ENCODE data around the gene EVI5L. TPM values are rescaled to one million over a fixed set of nuclear protein-coding genes. Genes with fewer than 3 reads are reported as not detected.
A peak's percentile ranks its signal among the peaks of the same experiment; 100 is the strongest.

EVI5L gene
- total and polyA plus RNA-seq, 4 experiments from 2014 or later, result 1.1 to 14.1 (median 7.4) TPM

GRCh38 chr19:7849631-7849999, 19.6 kb downstream of the EVI5L start:
- Histone ChIP-seq H3K4me1 (ENCODE audit: insufficient read depth, low read length) (peaks cover 8% of the 10 kb centered on the region), H3K9me3 (ENCODE audit: control insufficient read depth in 1 of 2, low read length in 2 of 2) (no peaks in the 10 kb centered on the region), H3K4me3 (ENCODE audit: low read length in 2 of 2) (no peak overlapping the region), H3K27me3 (ENCODE audit: insufficient read depth, low read length) (no peaks in the 10 kb centered on the region), H3K27ac (ENCODE audit: low read depth, low read length) (no peak overlapping the region), H3K36me3 (ENCODE audit: insufficient read depth, low read length) (no peaks in the 10 kb centered on the region)
- Mint-ChIP-seq H3K4me3 (no peak overlapping the region), H3K36me3 (no peaks in the 10 kb centered on the region), H3K27me3 (no peaks in the 10 kb centered on the region), H3K27ac (no peak overlapping the region), H3K9me3 (no peaks in the 10 kb centered on the region), H3K4me1 (peaks cover 3 to 10% (median 6%) of the 10 kb centered on the region in 4 donors)
- intact Hi-C loops (cut with micrococcal nuclease), result no loop called here
- POLR2A ChIA-PET (ENCODE audit: partially characterized antibody), result no interaction called here
- DNase-seq, result no peak
- CTCF ChIA-PET (ENCODE audit: partially characterized antibody), result interaction anchor here (0.6 to 1.7 kb wide), 2 partner anchors 9 to 669 kb away, joined by 3 to 4 read pairs; no protein-coding TSS in a partner anchor

DNA sequence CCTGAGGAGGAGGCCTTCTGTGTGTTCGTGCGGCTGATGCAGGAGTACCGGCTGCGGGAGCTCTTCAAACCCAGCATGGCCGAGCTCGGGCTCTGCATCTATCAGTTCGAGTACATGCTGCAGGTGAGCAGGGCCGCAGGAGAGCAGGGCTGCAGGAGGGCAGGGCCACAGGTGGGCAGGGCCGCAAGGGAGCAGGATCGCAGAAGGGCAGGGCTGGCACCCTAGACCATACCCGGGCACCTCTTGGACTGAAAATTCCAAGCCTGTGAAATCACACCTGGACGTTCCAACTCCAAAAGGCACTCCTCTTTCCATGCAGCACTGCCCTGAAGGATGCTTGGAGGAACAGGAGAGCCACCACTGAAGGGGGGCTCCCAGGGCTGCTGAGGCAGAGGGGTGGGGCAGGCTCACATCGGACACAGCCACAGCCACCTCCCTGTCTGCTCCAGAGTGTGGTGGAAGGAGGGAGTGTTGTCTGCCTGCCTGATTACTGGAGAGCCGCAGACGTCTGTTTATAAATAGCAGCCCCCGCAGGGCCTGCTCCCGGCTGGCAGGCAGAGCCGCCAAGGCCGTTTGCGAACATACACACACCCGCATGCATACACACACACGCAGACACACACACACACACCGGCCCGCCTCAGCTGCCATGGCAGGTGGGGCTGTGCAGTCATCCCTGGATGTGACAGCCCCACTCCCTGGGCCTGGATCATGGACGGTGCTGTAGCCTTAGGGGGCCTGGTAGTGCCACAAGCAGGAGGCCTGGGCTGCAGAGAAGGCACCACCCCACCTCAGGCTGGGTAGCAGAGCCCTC, 20.2 kb downstream of the EVI5L start:
- CTCF ChIA-PET (ENCODE audit: partially characterized antibody), result interaction anchor here (0.6 to 1.0 kb wide), 2 partner anchors 153 to 669 kb away, joined by 3 to 4 read pairs; no protein-coding TSS in a partner anchor
- Mint-ChIP-seq H3K27me3 (no peaks in the 10 kb centered on the region), H3K27ac (no peak overlapping the region), H3K36me3 (no peaks in the 10 kb centered on the region), H3K4me1 (peaks cover 3 to 10% (median 6%) of the 10 kb centered on the region in 4 donors), H3K9me3 (no peaks in the 10 kb centered on the region), H3K4me3 (no peak overlapping the region)
- POLR2A ChIA-PET (ENCODE audit: partially characterized antibody), result no interaction called here
- no peak overlapping the region for H3K27ac ChIP-seq (ENCODE audit: low read depth, low read length)
- no peaks in the 10 kb centered on the region for H3K36me3 ChIP-seq (ENCODE audit: insufficient read depth, low read length)
- H3K4me3 ChIP-seq (ENCODE audit: low read length in 2 of 2), result no peak overlapping the region
- intact Hi-C loops (cut with micrococcal nuclease), result no loop called here
- no peak for DNase-seq
- no peaks in the 10 kb centered on the region for H3K9me3 ChIP-seq (ENCODE audit: control insufficient read depth in 1 of 2, low read length in 2 of 2)
- no peaks in the 10 kb centered on the region for H3K27me3 ChIP-seq (ENCODE audit: insufficient read depth, low read length)
- H3K4me1 ChIP-seq (ENCODE audit: insufficient read depth, low read length), result peaks cover 8% of the 10 kb centered on the region

DNA sequence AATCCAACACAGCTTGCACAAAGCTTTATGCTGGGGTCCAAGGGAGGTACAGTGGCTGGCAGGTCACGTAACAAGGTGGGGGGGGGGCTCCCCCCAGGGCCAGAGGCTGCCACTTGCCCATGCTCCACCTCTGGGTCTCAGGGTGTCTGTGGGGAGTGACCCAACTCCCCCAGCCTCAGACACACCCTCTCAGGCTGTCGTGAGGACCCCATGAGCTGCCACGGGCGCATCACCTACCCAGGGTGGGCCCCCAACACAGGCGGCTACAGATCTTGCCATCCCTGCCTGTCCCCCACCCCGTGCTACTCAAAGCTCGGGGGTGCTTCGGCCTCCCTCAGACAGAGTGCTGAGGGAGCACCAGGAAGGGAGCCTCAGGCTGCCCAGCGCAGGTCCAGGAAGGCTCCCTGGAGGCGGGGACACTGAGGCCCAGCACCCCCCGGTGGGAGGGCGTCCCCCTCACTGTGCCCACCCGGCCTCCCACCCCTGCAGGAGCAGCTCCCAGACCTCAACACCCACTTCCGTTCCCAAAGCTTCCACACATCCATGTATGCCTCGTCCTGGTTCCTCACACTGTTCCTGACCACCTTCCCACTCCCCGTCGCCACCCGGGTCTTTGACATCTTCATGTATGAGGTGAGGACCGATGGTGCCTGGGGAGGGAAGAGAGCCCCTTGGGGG, 21.1 kb downstream of the EVI5L start:
- H3K9me3 ChIP-seq (ENCODE audit: control insufficient read depth in 1 of 2, low read length in 2 of 2), result no peaks in the 10 kb centered on the region
- Mint-ChIP-seq H3K27ac (no peak overlapping the region), H3K4me3 (no peak overlapping the region), H3K4me1 (peaks cover 3 to 10% (median 6%) of the 10 kb centered on the region in 4 donors), H3K27me3 (no peaks in the 10 kb centered on the region), H3K36me3 (no peaks in the 10 kb centered on the region), H3K9me3 (no peaks in the 10 kb centered on the region)
- no peak for DNase-seq
- H3K4me1 ChIP-seq (ENCODE audit: insufficient read depth, low read length), result peaks cover 8% of the 10 kb centered on the region
- POLR2A ChIA-PET (ENCODE audit: partially characterized antibody), result no interaction called here
- no peak overlapping the region for H3K27ac ChIP-seq (ENCODE audit: low read depth, low read length)
- H3K4me3 ChIP-seq (ENCODE audit: low read length in 2 of 2), result no peak overlapping the region
- CTCF ChIA-PET (ENCODE audit: partially characterized antibody), result interaction anchor here (1.0 kb wide), 1 partner anchor 152 kb away, joined by 3 read pairs; no protein-coding TSS in a partner anchor
- no peaks in the 10 kb centered on the region for H3K36me3 ChIP-seq (ENCODE audit: insufficient read depth, low read length)
- intact Hi-C loops (cut with micrococcal nuclease), result no loop called here
- no peaks in the 10 kb centered on the region for H3K27me3 ChIP-seq (ENCODE audit: insufficient read depth, low read length)

DNA sequence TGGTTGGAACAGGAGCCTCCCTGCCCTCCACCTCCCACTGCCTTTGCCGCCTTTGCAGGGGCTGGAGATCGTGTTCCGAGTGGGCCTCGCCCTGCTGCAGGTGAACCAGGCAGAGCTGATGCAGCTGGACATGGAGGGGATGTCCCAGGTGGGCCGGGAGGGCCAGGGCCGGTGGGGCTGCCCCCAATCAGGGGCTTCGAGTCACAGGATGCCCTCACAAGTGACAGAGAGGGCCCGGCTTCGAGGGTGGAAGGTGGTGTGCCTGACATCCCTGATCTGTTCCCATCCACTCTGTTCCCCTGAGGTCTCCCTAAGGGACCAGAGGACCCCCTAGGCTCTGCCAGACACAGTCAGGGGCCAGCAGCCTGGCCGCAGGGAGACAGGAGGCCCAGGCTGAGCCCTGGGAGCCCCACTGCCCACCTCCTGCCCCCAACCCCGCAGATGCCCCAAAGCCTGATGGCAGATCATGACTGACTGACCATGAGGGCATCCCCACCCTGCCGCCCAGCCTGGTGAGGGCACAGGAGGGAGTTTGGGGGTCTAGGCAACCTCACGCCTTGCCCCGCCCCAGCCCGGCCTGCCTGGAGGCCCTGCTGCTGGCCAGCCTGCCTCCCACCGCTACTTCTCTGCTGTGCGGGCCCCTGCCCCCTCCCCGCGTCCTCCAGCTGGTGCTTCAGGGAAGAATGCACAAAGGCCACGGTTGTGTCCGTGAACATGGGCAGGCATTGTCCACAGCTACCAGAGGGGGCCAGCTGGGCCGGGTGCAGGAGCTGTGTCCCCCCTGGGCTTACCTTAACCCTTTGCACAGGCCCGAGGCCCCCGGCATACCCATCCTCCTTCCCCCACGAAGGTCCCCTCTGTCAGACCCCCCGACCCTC, 21.8 kb downstream of the EVI5L start:
- H3K4me1 Mint-ChIP-seq, result peaks cover 3 to 10% (median 6%) of the 10 kb centered on the region in 4 donors
- H3K27me3 ChIP-seq (ENCODE audit: insufficient read depth, low read length), result no peaks in the 10 kb centered on the region
- no peak overlapping the region for H3K4me3 ChIP-seq (ENCODE audit: low read length in 2 of 2)
- H3K27me3 Mint-ChIP-seq, result no peaks in the 10 kb centered on the region
- H3K27ac Mint-ChIP-seq, result no peak overlapping the region
- peaks cover 8% of the 10 kb centered on the region for H3K4me1 ChIP-seq (ENCODE audit: insufficient read depth, low read length)
- CTCF ChIA-PET (ENCODE audit: partially characterized antibody), result interaction anchor here (0.6 to 3.2 kb wide), 20 partner anchors 10 to 381 kb away, joined by 3 to 16 read pairs (median 4); partner anchors contain the start of genes CD209, CTXN1, MAP2K7 and SNAPC2
- intact Hi-C loops (cut with micrococcal nuclease), result loop anchor here (2.0 kb wide), 1 partner anchor 151 kb away; no protein-coding TSS in a partner anchor
- H3K4me3 Mint-ChIP-seq, result no peak overlapping the region
- H3K27ac ChIP-seq (ENCODE audit: low read depth, low read length), result no peak overlapping the region
- DNase-seq, result no peak
- H3K9me3 ChIP-seq (ENCODE audit: control insufficient read depth in 1 of 2, low read length in 2 of 2), result no peaks in the 10 kb centered on the region
- no peaks in the 10 kb centered on the region for H3K36me3 ChIP-seq (ENCODE audit: insufficient read depth, low read length)
- POLR2A ChIA-PET (ENCODE audit: partially characterized antibody), result no interaction called here
- H3K9me3 Mint-ChIP-seq, result no peaks in the 10 kb centered on the region
- H3K36me3 Mint-ChIP-seq, result no peaks in the 10 kb centered on the region

GRCh38 chr19:7852851-7853769, 23.1 kb downstream of the EVI5L start:
- Mint-ChIP-seq H3K4me3 (no peak overlapping the region), H3K27me3 (no peaks in the 10 kb centered on the region), H3K4me1 (peaks cover 3 to 10% (median 6%) of the 10 kb centered on the region in 4 donors), H3K27ac (peak overlapping the region in 1 of 7 donors; percentile 77), H3K36me3 (no peaks in the 10 kb centered on the region), H3K9me3 (no peaks in the 10 kb centered on the region)
- POLR2A ChIA-PET (ENCODE audit: partially characterized antibody), result interaction anchor here (1.1 kb wide), 1 partner anchor 90 kb away, joined by 3 read pairs; the partner anchor contains the start of gene TIMM44
- H3K36me3 ChIP-seq (ENCODE audit: insufficient read depth, low read length), result no peaks in the 10 kb centered on the region
- peaks cover 8% of the 10 kb centered on the region for H3K4me1 ChIP-seq (ENCODE audit: insufficient read depth, low read length)
- H3K27me3 ChIP-seq (ENCODE audit: insufficient read depth, low read length), result no peaks in the 10 kb centered on the region
- CTCF ChIA-PET (ENCODE audit: partially characterized antibody), result interaction anchor here (0.6 to 3.2 kb wide), 19 partner anchors 8 to 379 kb away, joined by 3 to 16 read pairs (median 5); partner anchors contain the start of genes CD209, CTXN1, MAP2K7 and SNAPC2
- intact Hi-C loops (cut with micrococcal nuclease), result loop anchor here (1.0 to 2.0 kb wide), 2 partner anchors 72 to 150 kb away; no protein-coding TSS in a partner anchor
- no peak overlapping the region for H3K27ac ChIP-seq (ENCODE audit: low read depth, low read length)
- no peaks in the 10 kb centered on the region for H3K9me3 ChIP-seq (ENCODE audit: control insufficient read depth in 1 of 2, low read length in 2 of 2)
- DNase-seq, result peak; percentile 47 to 60 (median 54)
- H3K4me3 ChIP-seq (ENCODE audit: low read length in 2 of 2), result no peak overlapping the region

DNA sequence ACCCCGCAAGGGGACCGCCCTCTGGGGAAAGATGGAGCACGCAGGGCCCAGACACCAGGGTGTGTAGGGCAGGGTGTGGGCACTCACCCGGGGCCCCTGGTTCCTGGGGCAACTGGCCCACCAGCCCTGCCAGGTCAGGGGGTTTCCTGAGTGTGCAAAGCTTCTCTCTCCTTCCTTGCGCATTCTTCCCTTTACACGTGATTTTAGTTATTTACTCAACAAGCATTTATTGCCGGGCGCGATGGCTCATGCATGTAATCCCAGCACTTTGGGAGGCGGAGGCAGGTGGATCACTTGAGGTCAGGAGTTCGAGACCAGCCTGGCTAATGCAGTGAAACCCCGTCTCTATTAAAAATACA, 23.7 kb downstream of the EVI5L start:
- no peaks in the 10 kb centered on the region for H3K36me3 Mint-ChIP-seq
- ChIA-PET POLR2A (ENCODE audit: partially characterized antibody) (interaction anchor here (1.1 kb wide), 1 partner anchor 90 kb away, joined by 3 read pairs; the partner anchor contains the start of gene TIMM44), CTCF (ENCODE audit: partially characterized antibody) (interaction anchor here (1.1 to 3.2 kb wide), 6 partner anchors 13 to 149 kb away, joined by 3 to 12 read pairs (median 6); partner anchors contain the start of gene TIMM44)
- Histone ChIP-seq H3K27ac (ENCODE audit: low read depth, low read length) (no peak overlapping the region), H3K27me3 (ENCODE audit: insufficient read depth, low read length) (no peaks in the 10 kb centered on the region), H3K4me3 (ENCODE audit: low read length in 2 of 2) (no peak overlapping the region), H3K4me1 (ENCODE audit: insufficient read depth, low read length) (peaks cover 8% of the 10 kb centered on the region), H3K9me3 (ENCODE audit: control insufficient read depth in 1 of 2, low read length in 2 of 2) (no peaks in the 10 kb centered on the region), H3K36me3 (ENCODE audit: insufficient read depth, low read length) (no peaks in the 10 kb centered on the region)
- no peak for DNase-seq
- H3K27ac Mint-ChIP-seq, result no peak overlapping the region
- peaks cover 3 to 10% (median 6%) of the 10 kb centered on the region in 4 donors for H3K4me1 Mint-ChIP-seq
- H3K4me3 Mint-ChIP-seq, result no peak overlapping the region
- intact Hi-C loops (cut with micrococcal nuclease), result loop anchor here (1.0 to 2.0 kb wide), 2 partner anchors 72 to 149 kb away; no protein-coding TSS in a partner anchor
- H3K9me3 Mint-ChIP-seq, result no peaks in the 10 kb centered on the region
- no peaks in the 10 kb centered on the region for H3K27me3 Mint-ChIP-seq
